Measurements from ENCODE around the gene ACOT7.
A peak's percentile ranks its signal among the peaks of the same experiment; 100 is the strongest.
"Not testable (repeated sequence)": the region's sequence is repeated elsewhere in the genome, so short reads cannot be mapped to it uniquely, and the experiment has no call there.

Gene ACOT7

GRCh38 chr1:6395781-6396244, 2.2 kb upstream of the ACOT7 start:
- DNase-seq, result not testable (repeated sequence)

GRCh38 chr1:6395130-6395529, 1.6 kb upstream of the ACOT7 start:
- not testable (repeated sequence) for DNase-seq

- no peak for DNase-seq
Measured at GRCh38 chr1:6392809-6393399, 663 bp downstream of the ACOT7 start.

- DNase-seq, result no peak
Measured at GRCh38 chr1:6391951-6392808, 1.4 kb downstream of the ACOT7 start.

GRCh38 chr1:6389971-6390370, 3.6 kb downstream of the ACOT7 start:
- DNase-seq, result no peak

GRCh38 chr1:6386371-6386949, 7.1 kb downstream of the ACOT7 start:
- DNase-seq, result no peak

GRCh38 chr1:6385488-6386191, 7.9 kb downstream of the ACOT7 start:
- no peak for DNase-seq

- no peak for DNase-seq
Measured at GRCh38 chr1:6384962-6385361, 8.6 kb downstream of the ACOT7 start.

- no peak for DNase-seq
Measured at GRCh38 chr1:6384135-6384534, 9.4 kb downstream of the ACOT7 start.

GRCh38 chr1:6380037-6380436, 13.5 kb downstream of the ACOT7 start:
- DNase-seq, result no peak

- no peak for DNase-seq
Measured at GRCh38 chr1:6378096-6378746, 15.3 kb downstream of the ACOT7 start.

- peak; percentile 16 for DNase-seq
Measured at GRCh38 chr1:6373961-6374720, 19.4 kb downstream of the ACOT7 start.

- not testable (repeated sequence) for DNase-seq
Measured at GRCh38 chr1:6372236-6372635, 21.3 kb downstream of the ACOT7 start.

- DNase-seq, result no peak
Measured at GRCh38 chr1:6370006-6370405, 23.6 kb downstream of the ACOT7 start.

- no peak for DNase-seq
Measured at GRCh38 chr1:6367381-6368012, 26.1 kb downstream of the ACOT7 start.

- DNase-seq, result no peak
Measured at GRCh38 chr1:6365047-6365446, 28.5 kb downstream of the ACOT7 start.

- DNase-seq, result not testable (repeated sequence)
Measured at GRCh38 chr1:6363085-6363884, 30.3 kb downstream of the ACOT7 start.

- no peak for DNase-seq
Measured at GRCh38 chr1:6361124-6361775, 32.3 kb downstream of the ACOT7 start.

GRCh38 chr1:6360517-6361070, 33.0 kb downstream of the ACOT7 start:
- no peak for DNase-seq

- no peak for DNase-seq
Measured at GRCh38 chr1:6360117-6360496, 33.5 kb downstream of the ACOT7 start.

Measured in NCI-H1417 treated with DMSO at 0.1 percent for 48 hours (cell line).